ENCODE results near the gene SSBP3. TPM values are rescaled to one million over a fixed set of nuclear protein-coding genes. Genes with fewer than 3 reads are reported as not detected.

SSBP3 gene
- total and polyA plus RNA-seq, 2 of the 13 experiments (the other 11 are each of a cell fraction or from before 2014, with no cell fraction given), result 8.5 to 17.6 TPM

DNA sequence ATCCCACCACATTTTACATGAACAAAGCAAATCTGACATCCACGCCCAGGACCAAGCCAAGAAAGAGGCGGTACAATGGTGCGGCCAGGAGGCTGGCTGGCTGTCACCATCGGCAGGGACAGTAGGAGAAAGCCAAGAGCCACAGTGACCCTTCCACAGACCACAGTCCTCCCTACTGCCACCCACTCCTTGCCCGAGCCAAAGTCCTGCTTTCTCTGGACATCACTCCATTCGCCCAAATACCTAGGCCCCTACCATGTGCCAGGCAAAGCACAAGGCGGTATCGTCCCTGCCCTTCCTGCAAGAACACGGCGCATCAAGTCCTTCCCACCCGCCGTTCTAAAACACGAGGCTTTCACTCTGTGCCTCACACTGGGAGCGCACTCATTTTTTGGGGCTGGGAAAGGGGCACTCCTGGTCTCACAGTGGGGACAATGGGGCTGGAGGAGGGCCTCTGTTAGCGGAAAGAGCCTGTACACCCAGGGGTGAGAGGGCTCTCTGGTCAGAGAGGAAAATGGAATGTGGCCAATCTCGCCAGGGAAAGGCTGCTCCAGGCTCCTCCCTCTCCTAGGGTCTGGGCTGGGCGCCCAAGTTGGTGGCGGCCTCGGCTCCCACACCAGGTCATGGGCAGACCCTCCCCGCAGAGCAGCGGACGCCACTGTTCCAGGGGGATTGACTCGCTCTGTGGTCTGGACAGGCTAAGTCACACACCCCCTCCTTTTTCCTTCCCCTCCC, 26.5 kb downstream of the SSBP3 start (continued):
- TF ChIP-seq SOX13 (IDR thresholded peaks at IDR 0.05) (no peak), SOX13 (CRISPR knock-in tag; conservative IDR thresholded peaks at IDR 0.05 in 1 of 2, IDR thresholded peaks at IDR 0.05 in 1 of 2) (no peak), ATF1 (CRISPR knock-in tag; IDR thresholded peaks at IDR 0.05) (no peak), ZNF780A (CRISPR knock-in tag; IDR thresholded peaks at IDR 0.05) (no peak), ZKSCAN5 (CRISPR knock-in tag; IDR thresholded peaks at IDR 0.05) (no peak), CHCHD3 (CRISPR knock-in tag; IDR thresholded peaks at IDR 0.05) (no peak), FOXM1 (CRISPR knock-in tag; IDR thresholded peaks at IDR 0.05) (no peak), ZNF367 (CRISPR knock-in tag; IDR thresholded peaks at IDR 0.05; ENCODE audit: borderline replicate concordance) (no peak)
- TF ChIP-seq, protein P1, sequence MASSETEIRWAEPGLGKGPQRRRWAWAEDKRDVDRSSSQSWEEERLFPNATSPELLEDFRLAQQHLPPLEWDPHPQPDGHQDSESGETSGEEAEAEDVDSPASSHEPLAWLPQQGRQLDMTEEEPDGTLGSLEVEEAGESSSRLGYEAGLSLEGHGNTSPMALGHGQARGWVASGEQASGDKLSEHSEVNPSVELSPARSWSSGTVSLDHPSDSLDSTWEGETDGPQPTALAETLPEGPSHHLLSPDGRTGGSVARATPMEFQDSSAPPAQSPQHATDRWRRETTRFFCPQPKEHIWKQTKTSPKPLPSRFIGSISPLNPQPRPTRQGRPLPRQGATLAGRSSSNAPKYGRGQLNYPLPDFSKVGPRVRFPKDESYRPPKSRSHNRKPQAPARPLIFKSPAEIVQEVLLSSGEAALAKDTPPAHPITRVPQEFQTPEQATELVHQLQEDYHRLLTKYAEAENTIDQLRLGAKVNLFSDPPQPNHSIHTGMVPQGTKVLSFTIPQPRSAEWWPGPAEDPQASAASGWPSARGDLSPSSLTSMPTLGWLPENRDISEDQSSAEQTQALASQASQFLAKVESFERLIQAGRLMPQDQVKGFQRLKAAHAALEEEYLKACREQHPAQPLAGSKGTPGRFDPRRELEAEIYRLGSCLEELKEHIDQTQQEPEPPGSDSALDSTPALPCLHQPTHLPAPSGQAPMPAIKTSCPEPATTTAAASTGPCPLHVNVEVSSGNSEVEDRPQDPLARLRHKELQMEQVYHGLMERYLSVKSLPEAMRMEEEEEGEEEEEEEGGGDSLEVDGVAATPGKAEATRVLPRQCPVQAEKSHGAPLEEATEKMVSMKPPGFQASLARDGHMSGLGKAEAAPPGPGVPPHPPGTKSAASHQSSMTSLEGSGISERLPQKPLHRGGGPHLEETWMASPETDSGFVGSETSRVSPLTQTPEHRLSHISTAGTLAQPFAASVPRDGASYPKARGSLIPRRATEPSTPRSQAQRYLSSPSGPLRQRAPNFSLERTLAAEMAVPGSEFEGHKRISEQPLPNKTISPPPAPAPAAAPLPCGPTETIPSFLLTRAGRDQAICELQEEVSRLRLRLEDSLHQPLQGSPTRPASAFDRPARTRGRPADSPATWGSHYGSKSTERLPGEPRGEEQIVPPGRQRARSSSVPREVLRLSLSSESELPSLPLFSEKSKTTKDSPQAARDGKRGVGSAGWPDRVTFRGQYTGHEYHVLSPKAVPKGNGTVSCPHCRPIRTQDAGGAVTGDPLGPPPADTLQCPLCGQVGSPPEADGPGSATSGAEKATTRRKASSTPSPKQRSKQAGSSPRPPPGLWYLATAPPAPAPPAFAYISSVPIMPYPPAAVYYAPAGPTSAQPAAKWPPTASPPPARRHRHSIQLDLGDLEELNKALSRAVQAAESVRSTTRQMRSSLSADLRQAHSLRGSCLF (CRISPR knock-in tag; IDR thresholded peaks at IDR 0.05; ENCODE audit: borderline replicate concordance), result no peak
